Colonic mucosa (tissue), 4 donors: ENCODE data around the gene B4GALNT3. TPM values are rescaled to one million over a fixed set of nuclear protein-coding genes. Genes with fewer than 3 reads are reported as not detected.

ENCODE experiments used
- DNase-seq: peaks from one replicate; pipeline ENCODE4 v3.0.0-alpha.2; 2020
- H3K27ac ChIP-seq: fragments of 200-600 bp; one replicate; pipeline ENCODE4 v1.8.0; 2021
- H3K27me3 ChIP-seq: fragments of 200-600 bp; one replicate; pipeline ENCODE4 v1.8.0; 2021
- H3K36me3 ChIP-seq: fragments of 200-600 bp; one replicate; pipeline ENCODE4 v1.8.0; 2021
- H3K4me1 ChIP-seq: fragments of 200-600 bp; one replicate; pipeline ENCODE4 v1.8.0; 2021; ENCODE audit warnings: mild to moderate bottlenecking
- H3K4me3 ChIP-seq: fragments of 200-600 bp; one replicate; pipeline ENCODE4 v1.8.0; 2021
- H3K9ac ChIP-seq, 2 donors: one replicate each; pipeline ENCODE4 v1.7.0; 2013; ENCODE audit warnings: control low read depth in 2 of 2, low read depth in 2 of 2, low read length in 2 of 2
- H3K9me3 ChIP-seq: fragments of 200-600 bp; one replicate; pipeline ENCODE4 v1.8.0; 2021
- intact Hi-C: fragments of 100-400 bp; cut with DNase I; formaldehyde crosslinking; loops from one replicate; pipeline ENCODE4 v1.14.1; 2022
- total RNA-seq, 2 donors: library from RNA; stranded (reverse); fragmentation: NEBNext Ultra II Directional in 1 of 2; extraction: Animal tissue kit (Norgen Biotek cat#: 25700) in 1 of 2; gene quantifications; one replicate each; pipeline ENCODE4 v1.2.1, GENCODE V29; 2021
- TF ChIP-seq, protein P1 (sequence below): fragments of 200-600 bp; IDR thresholded peaks from one replicate; pipeline ENCODE4 v1.8.0; 2022; ENCODE audit warnings: antibody characterized with exemption, mild to moderate bottlenecking
- donor health status: healthy.
- donor health status: DM: no; HTN: no; CAD: no.
- donor health status: DM: no; HTN: no; CAD: no.

The B4GALNT3 gene
- total RNA-seq, 2 donors from 2014 or later: 73.7 to 84.0 TPM

DNA sequence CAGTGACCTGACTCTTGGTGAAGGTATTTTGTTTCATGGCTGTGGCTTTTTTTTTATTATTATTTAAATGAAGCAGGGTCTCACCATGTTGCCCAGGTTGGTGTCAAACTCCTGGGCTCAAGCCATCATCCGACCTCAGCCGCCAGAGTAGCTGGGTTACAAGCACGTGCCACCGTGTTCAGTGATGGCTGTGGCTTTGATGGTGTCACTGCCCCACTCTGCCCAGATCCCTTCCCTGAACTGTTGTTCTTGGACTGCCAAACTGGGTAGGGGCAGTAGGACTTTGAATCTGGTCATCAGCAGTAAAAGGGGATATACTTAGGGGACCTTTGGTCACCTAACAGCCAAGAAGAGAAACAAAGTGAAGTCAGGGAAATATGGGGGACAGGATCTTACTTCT is 19.4 kb downstream of the B4GALNT3 start:
- Histone ChIP-seq H3K27ac (no peak overlapping the region), H3K27me3 (no peaks in the 10 kb centered on the region), H3K9me3 (no peaks in the 10 kb centered on the region), H3K9ac (no peak overlapping the region), H3K4me1 (no peaks in the 10 kb centered on the region), H3K36me3 (no peaks in the 10 kb centered on the region), H3K4me3 (no peak overlapping the region)
- intact Hi-C loops: no loop called here
- DNase-seq: no peak
- TF ChIP-seq, protein P1, sequence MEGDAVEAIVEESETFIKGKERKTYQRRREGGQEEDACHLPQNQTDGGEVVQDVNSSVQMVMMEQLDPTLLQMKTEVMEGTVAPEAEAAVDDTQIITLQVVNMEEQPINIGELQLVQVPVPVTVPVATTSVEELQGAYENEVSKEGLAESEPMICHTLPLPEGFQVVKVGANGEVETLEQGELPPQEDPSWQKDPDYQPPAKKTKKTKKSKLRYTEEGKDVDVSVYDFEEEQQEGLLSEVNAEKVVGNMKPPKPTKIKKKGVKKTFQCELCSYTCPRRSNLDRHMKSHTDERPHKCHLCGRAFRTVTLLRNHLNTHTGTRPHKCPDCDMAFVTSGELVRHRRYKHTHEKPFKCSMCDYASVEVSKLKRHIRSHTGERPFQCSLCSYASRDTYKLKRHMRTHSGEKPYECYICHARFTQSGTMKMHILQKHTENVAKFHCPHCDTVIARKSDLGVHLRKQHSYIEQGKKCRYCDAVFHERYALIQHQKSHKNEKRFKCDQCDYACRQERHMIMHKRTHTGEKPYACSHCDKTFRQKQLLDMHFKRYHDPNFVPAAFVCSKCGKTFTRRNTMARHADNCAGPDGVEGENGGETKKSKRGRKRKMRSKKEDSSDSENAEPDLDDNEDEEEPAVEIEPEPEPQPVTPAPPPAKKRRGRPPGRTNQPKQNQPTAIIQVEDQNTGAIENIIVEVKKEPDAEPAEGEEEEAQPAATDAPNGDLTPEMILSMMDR: no peak

DNA sequence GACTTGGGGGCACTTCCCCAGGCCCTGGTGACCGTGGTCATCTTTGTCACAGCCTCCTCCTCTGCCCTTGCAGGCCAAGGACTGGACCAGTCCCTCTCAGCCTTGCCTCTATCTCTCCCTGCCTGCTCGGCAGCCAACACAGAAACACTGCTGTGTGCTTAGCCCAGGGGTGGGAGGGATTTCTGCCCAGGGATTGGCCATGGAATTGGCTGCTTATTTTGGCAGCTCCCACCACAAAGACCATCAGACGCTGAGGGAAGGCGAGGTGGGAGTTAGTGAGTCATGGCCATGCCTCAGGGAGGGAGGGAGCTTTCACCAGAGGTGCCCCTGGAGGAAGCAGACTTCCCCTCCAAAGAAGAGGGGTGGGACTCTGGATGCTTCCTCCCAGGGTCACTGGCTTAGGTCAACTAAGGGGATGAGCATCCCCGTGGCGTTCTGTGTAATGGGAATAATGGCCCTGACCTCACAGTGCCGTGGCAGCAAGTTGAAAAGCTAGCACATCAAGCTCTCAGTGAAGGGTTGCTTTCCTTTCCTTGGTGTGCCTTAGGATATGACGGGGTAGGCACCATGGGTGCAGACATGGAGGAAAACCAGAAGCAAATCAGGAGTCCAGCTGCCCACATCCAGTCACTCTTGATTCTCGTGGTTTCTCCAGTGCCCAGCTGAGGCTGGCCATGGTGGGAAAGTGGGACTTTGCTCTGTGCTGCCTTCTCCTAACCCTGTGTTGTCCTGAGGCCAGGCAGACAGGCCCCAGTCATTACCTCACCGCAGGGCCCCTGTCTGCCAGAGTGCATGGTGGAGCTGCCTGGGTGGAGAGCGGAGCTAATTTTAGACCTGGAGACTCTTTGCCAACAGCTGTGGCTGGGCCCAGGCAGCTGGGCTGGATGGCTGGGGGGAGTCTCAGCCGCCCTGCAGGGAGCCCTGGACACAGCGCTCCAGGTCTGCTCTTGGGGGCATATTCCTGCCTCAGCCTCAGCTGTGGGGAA is 21.4 kb downstream of the B4GALNT3 start:
- H3K4me1 ChIP-seq: no peaks in the 10 kb centered on the region
- no peaks in the 10 kb centered on the region for H3K27me3 ChIP-seq
- TF ChIP-seq, protein P1: no peak
- no peak overlapping the region for H3K4me3 ChIP-seq
- intact Hi-C loops: no loop called here
- no peak for DNase-seq
- no peaks in the 10 kb centered on the region for H3K36me3 ChIP-seq
- H3K27ac ChIP-seq: no peak overlapping the region
- H3K9me3 ChIP-seq: no peaks in the 10 kb centered on the region
- H3K9ac ChIP-seq: no peak overlapping the region

DNA sequence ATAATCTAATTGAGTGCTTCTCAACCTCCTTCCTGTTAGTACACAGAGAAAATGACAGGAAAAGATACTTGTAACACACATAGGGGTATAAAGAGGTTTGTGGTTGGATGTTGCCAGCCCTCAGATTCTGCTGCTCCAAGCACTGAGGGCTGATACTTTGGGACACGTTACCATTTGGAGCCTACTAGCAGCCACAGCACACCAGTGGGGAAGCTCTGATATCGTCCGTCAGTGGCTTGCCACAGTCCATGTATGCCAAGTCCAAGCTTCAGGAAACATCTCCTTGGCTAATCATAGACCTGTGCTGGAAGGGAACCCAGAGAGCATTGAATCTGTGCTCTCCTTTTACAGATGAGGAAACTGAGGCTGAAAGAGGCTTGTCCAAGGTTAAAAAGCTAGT is 22.3 kb downstream of the B4GALNT3 start:
- Histone ChIP-seq H3K4me3 (no peak overlapping the region), H3K9ac (no peak overlapping the region), H3K4me1 (no peaks in the 10 kb centered on the region), H3K36me3 (no peaks in the 10 kb centered on the region), H3K27ac (no peak overlapping the region), H3K27me3 (no peaks in the 10 kb centered on the region), H3K9me3 (no peaks in the 10 kb centered on the region)
- DNase-seq: no peak
- intact Hi-C loops: no loop called here
- TF ChIP-seq, protein P1: no peak

GRCh38 chr12:484096-484495 is 24.4 kb downstream of the B4GALNT3 start:
- H3K36me3 ChIP-seq: no peaks in the 10 kb centered on the region
- H3K27ac ChIP-seq: no peak overlapping the region
- H3K4me1 ChIP-seq: no peaks in the 10 kb centered on the region
- H3K9me3 ChIP-seq: no peaks in the 10 kb centered on the region
- intact Hi-C loops: no loop called here
- TF ChIP-seq, protein P1: no peak
- no peak overlapping the region for H3K9ac ChIP-seq
- no peaks in the 10 kb centered on the region for H3K27me3 ChIP-seq
- H3K4me3 ChIP-seq: no peak overlapping the region
- DNase-seq: no peak

DNA sequence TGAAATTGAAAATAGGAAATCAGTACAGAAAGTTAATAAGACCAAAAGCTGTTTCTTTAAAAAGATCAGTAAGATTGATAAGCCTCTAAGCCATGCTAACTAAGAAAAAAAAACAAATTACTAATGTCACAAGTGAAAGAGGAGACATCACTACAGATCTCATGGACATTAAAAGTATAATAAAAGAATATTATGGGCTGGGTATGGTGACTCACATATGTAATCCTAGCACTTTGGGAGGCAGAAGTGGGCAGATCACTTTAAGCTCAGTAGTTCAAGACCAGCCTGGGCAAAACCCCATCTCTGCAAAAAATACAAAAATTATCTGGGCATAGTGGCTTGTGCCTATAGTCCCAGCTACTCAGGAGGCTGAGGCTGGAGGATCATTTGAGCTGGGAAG is 30.5 kb downstream of the B4GALNT3 start:
- intact Hi-C loops: no loop called here
- no peak overlapping the region for H3K27ac ChIP-seq
- TF ChIP-seq, protein P1: no peak

More for the DNA sequence above, 30.5 kb downstream of the B4GALNT3 start:
- no peaks in the 10 kb centered on the region for H3K9me3 ChIP-seq
- H3K27me3 ChIP-seq: no peaks in the 10 kb centered on the region
- H3K9ac ChIP-seq: no peak overlapping the region
- H3K36me3 ChIP-seq: no peaks in the 10 kb centered on the region
- H3K4me3 ChIP-seq: no peak overlapping the region
- DNase-seq: no peak
- no peaks in the 10 kb centered on the region for H3K4me1 ChIP-seq
